Medulla oblongata (tissue), 1 donor: ENCODE results near the gene PTPRD.

Experiments used
- DNase-seq: peaks from one replicate; pipeline ENCODE4 v3.0.0-alpha.2; 2015; ENCODE audit errors: extremely low spot score

PTPRD gene

DNA sequence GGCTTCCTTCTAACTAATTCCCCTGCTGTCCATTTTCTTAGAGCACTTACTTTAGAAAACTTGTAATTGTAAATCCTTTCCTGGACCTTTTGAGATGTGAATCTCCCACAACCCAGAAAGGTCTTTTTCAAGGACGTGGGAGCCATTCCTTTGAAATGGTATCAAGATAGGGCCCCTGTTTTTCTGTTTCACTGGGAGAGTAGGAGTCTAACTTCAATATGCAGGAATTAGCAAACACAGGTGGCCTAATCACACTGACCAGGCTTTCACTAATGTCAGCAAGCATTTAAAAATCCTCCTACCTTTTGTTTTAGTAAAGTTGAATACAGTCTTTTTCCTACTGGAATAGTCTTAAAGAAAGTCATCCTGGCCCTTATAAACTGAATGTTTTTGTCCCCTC lies 558.3 kb downstream of the PTPRD start:
- no peak for DNase-seq

DNA sequence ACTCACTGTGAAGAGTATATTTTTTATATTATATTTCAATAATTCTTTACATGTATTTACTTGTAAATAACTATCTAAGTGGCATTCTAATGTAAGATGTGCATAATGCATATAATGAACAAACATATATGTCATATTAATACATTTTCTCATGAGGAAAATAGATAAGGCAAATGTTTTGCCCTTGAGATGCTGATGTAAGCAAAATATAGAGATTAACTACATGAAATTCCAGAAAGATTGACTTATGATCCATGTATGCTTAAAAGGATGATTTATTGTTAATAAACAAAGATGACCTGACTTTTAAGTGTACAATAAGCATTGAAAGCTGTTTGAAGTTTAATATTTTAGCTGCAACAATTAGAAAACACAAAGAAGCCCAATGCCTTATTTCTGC lies 559.9 kb downstream of the PTPRD start:
- no peak for DNase-seq

DNA sequence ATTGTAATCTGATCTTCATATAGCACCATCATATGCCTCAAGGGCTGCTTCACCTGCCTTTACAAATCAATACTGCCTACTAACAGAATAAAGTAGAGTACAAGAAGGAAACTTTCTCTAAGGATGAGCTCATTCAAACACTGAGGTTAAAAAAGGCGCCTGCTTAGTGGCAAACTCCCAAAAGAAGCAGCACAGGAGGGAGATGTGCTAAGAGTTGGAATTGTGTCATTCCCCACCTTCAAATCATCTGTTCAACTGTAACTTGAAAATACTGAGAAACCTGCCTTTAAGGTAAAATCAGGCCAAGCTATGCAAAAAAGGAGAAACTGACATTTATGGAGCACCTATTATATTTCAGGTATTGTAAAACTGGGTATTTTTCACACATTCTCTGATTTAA lies 560.6 kb downstream of the PTPRD start:
- DNase-seq = no peak

DNA sequence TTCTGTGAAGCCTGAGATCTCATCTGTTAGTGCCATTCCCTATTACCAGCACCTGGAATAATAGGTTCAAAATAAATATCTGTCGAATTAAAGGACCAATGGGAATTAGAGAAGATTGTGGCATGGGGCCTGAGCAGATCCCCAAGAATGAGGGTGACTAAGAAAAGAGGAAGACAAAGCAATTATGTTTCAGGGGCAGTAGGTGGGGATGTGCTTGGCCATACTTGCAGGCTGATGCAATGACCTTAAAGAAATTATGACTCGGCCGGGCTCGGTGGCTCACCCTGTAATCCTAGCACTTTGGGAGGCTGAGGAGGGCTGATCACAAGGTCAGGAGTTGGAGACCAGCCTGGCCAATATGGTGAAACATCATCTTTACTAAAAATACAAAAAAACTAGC lies 562.8 kb downstream of the PTPRD start:
- DNase-seq = no peak

DNA sequence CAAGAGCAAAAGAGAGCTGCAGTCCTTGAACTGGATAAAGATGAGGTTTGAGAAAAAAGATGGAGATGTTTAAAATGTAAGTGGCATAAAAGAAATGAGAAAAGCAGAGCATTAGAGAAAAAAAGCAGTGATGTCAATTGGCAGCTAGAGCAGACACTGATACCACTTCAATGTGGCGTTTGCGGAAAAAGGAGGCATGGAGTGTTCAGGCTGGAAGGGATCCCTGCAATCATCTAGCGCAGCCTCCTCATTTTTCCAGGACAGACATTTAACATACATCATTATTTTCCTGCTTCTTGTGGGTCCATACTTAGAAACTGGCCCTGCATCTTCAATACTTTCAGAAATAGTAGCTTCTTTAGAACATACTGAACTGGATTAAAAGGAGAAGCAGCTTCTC lies 563.8 kb downstream of the PTPRD start:
- DNase-seq = no peak

DNA sequence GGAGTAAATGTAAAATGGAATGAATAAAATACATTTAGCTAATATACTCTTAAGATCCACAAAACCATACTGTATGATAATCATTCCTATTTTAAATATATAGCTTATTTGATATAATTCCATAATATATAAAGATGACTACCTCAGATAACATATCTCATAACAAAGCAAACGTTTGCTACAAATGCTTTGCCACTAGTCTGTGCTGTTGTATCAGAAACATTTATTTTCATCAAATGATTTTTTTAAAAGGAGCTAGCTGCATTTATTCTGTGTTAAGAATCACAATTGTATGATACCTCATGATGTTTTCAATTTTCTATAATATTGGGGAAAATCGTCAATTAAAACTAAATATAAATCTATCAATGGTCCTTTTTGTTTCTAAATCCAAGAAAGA lies 567.2 kb downstream of the PTPRD start:
- peak; percentile 12 for DNase-seq

DNA sequence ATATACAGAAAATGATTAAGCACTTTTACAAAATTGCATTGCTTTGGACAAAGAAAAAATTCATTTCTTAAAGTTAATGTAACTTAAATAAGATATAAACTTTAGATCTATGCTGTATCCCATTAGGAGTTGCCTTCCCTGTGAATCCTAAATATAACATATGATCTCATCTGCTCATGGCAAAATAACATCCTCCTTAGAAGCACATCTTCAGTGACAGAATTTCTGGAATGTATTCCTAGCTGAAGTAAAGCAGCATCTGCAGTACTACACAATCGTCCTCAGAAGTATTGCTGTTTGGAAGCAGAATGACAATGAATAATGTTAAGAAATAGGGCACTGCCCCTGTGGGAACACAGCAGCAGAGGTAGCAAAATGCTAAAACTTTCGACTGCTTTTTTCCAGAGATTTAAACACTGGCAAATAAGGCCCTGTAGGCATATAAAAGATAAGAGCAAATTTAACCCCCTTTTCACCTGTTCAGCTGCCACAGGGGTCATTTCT lies 571.0 kb downstream of the PTPRD start:
- no peak for DNase-seq

DNA sequence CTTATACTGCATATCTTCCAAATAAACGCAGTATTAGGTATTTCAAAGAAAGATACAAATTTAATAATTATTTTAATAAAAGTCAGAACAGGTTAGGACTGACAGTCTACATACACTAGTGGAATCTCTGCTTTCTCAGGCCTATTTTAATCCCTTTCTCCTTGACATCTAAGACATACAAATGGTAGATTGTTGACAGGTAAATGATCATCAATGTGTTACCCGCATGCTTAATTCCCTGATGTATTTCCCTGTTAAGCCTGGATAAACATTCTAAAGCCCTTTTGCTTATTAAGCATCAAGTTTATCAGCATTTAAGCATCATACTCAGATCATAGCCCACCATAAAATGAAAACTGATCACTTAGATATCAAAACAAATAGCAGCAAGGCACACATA lies 576.7 kb downstream of the PTPRD start:
- DNase-seq = no peak

DNA sequence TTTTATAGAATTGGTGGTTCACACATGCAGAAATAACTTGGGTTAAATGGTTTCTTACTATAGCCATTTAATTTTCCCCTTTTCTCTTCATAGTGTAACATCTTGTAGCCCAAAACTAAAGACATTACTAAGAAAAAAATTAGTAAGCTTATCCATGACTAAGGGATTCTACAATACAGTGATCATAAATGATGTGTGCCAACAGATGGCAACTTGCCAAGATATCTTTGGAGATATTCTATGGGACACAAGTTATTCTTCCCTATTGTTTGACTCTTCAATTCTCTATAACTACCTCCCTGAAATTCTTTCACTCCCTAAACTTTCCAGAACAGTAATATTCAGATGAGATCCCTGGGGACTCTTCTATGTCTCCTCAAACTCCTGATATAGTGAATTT lies 580.6 kb downstream of the PTPRD start:
- no peak for DNase-seq

DNA sequence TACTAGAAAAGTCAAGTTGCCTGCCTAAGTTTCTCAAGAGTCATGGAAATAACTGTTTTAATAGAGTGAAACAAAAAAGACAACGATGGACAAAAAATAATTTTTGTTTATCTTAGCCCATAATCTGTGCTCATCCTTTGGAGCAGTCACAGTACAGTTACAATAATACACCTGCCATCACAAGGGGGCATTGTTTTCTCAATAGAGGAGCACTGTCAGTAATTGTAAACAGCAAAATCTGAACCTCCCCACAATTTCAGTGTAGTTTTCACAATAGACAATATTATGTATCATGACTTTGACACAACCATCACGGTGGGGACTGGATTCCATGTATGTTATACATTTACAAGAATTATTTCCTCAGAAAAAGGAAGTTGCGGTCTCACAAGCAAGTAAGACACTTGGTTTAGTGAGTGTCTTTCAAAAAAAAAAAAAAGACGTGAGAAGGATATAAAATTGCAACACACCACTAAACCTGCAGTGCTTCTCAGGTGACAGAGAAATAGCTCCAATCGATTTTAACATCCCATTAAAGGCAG lies 586.3 kb downstream of the PTPRD start:
- no peak for DNase-seq

DNA sequence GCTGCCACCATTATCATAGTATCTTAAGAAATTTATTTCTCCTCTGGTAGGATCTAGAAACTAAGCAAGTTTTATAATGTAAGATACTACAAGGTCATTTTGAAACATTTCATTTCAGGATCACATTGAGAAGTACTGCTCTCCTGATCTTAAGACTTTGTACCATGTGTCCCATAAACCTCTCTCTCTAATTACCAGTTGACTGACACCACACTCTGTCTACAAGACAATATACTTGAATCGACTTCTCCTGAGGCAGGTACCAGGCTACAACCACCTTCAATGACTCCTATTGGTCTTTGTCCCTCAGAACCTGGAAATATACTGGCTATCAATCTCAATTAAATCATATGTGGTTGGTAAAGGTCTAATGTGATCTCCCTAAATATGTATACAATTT lies 597.0 kb downstream of the PTPRD start:
- DNase-seq = no peak

DNA sequence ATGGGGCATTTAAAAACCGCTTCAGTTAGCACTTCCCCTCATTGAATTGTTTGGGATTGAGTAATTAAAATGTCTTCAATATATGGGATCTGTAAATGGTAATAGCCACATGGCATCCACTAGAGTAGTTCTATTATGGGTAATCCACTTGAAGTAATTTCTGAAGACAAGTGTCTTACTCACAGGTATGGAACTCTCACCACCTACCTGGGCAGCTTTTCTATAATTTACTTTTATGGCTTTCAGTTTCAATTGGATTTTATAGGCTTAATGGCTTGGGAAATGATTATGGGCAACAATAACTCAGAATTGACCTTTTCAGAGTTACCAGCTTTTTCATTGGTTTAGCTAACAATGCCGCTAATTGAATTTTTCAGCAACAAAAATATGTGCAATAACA lies 597.9 kb downstream of the PTPRD start:
- DNase-seq = no peak

DNA sequence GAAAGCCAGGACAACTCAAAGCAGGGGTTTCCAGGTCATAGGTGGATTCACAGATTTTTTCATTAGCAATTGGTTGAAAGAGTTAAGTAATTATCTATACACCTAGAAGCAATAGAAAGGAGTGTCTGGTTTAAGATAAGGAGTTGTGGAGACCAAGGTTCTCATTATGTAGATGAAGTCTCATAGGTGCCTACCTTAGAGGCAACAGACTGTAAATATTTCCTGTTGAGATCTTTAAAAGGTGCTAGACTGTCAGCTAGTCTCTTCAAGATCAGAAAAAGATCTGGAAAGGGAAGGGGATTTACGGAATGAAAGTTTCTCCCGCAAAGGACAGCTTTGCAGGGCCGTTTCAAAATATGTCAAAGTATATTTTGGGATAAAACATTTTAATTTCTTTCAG lies 603.4 kb downstream of the PTPRD start:
- no peak for DNase-seq

DNA sequence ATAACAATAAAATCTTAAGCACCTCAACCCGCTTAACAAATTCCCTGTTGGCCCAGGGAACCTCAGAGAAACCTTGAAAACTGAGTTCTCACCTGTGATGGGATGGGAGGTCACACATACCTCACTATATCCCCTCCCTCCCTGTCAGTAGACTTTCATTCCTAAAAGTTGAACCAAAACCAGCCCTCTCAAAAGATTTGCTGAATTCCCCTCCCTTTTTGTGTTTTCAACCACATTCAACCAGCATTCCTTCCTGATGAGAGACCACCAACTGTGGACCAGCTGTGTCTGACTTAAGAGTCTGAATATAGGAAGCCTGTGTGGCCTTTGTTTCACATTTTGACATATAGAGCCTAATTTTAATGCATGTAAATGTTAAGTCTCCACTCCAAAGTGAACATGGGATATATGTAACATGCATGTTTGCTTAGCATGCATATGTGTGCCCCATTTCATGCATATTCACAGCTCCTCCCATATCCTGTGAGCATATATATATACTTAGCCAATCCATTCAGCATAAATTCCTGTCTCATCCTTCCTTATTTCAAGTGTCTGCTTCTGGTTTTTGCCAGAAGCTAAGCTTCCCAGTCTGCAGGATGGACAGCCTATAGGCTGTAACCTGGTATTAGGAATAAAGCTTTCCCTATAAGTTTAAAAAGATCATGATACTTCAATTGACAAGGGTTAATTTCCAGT lies 604.6 kb downstream of the PTPRD start:
- DNase-seq = no peak

DNA sequence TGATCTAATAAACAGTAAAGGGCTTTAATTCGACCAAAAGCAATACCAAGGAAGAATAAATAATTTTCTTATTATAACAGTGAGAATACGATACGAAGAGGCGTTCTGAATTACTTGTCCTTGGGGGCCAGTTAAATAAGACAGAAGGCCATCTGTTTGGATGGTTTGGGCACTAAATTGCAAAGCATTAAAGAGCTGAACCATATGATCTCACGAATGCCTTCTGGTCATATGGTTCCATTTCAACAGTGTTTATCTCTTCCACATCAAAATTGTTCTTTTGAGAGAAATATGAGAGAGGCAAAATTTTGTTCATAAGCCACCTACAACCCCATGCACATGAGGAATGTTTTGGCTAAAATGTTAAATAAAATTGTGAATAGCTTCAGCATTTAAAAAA lies 605.4 kb downstream of the PTPRD start:
- DNase-seq = no peak

DNA sequence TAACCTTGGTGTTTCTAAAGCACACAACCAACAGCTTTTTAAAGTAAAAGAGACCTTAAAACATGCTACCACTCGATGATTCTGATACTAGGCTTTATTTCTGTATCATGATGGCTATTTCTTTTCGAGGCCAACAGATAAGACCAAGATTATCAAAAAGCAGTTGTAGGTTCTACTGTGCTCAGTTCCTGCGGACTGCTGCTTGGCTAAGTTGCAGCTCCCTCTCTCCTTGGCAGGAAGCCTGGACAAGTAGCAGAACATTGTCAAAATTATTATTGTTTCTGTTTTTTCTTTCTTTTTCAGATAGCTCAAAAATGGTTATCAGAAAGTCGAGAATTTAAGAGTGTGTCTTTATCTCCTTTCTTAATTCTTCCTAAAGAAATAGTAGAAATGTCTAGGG lies 607.6 kb downstream of the PTPRD start:
- DNase-seq = no peak

DNA sequence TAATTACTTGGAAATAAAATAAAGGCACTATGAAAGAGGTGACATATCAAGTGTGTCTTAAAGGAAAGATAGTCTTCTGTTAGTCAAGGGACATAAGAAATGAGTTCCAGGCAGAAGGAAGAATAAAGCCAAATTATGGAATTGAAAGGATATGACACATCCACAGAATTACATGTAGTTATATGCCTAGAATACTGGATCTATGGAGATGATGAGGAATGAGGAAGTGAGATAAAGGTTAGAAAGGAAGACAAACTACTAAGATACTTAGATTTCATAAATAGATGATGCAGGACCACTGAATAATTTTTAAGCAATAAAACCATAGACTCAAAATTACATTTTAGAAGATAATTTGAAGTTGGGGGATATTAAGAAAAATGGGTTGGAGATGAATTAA lies 609.8 kb downstream of the PTPRD start:
- no peak for DNase-seq

DNA sequence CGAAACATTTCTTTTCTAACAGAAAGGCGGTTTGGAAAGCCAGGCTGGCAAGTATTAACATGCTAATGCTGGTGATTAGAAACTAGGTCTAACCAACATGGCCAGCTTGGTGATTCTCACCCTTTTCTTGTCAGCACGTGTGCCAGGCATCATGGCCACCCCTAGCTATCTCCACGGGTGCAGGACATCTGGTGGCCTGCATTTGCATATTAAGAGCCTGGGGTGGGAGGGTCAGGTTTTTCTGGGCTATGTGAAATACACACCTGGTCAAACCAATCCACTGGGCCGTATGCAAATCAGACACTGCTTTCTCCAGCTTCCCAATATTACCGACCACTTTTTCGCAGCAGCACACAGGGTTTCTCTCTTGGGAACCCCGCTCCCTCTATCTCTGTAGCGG lies 612.1 kb downstream of the PTPRD start:
- no peak for DNase-seq

DNA sequence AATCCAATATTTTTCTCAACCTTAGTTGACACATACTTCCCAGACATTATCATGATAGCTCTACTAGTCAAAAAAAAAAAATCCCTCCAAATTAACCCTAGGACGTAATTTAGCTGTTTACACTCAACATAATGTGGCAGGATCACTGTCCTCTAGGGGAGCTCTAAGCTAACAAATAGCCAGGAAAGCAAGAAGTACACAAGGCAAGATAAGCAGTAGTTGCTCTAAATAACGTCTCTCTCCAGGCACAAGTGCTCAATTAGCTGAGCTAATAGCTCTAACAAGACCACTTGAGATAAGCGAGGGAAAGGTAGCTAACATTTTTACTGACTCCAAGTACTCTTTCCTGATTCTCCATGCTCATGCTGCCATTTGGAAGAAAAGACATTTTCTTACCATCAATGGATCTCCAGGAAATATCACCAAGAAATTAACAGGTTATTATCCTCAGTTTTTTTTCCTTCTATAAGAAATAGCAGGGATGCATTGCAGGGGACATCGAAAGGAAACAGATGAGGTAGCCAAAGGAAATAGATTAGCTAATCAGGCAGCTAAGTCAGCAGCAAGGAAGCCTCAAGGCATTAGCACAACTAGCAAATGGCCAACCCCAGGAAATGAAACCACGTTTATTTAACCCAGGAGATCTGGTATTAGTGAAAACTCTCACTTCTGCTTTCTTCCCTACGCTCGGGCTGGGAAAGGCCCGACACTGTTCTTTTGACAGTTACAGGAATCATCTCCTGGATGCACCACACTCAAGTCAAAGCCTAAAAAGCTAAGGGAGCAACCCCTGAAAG lies 614.1 kb downstream of the PTPRD start:
- DNase-seq = peak; percentile 20

DNA sequence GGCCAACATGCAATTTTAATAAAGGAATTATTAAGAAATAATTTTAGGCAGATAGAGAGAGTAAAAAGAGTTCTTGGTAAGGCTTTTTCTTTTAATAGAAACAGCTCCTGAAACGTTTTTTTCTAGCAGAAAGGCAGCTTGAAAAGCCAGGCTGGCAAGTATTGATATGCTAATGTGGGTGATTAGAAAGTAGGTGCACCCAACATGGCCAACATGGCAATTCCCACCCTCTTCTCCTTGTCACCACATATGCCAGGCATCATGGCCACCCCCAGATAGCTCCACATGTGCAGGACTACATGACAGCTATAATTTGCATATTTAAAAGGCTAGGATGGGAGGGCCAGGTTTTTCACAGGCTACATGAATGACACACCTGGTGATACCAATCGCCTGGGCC lies 615.2 kb downstream of the PTPRD start:
- DNase-seq = no peak

DNA sequence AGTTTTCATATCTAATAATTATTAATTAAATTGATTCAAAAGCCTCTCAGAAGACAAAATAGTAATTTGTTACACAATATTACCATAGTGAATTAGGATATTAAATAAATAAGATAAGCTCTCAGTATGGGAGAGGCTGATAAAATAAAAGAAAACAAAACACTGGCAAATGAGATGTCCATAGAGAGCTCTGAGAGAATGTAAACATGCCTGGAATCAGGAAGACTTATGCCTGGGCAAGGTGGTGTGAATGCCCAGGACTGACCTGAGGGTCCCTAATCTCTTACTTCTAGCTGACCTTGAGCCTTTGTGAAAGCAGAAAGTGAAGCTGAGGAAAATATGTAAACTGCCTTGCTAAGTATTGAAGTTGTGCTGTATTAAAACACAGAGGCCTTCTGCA lies 616.5 kb downstream of the PTPRD start:
- DNase-seq = no peak

DNA sequence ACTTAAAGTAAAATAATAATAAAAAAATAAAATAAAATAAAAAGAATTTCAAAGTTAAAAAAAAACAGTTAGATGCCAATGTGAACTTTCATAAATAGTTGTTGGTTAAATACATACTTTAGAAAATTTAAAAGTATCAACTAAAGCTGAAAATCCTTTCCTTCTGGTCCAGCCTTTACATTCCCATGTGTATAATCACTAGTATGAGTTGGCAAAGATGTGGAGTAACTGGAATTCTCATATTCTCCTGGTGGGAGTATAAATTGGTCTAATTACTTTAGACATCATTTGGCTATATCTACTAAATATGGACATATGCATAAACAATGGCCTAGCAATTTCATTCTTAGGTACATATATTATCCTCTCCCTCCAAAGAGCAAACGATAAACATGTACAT lies 619.9 kb downstream of the PTPRD start:
- DNase-seq = no peak

DNA sequence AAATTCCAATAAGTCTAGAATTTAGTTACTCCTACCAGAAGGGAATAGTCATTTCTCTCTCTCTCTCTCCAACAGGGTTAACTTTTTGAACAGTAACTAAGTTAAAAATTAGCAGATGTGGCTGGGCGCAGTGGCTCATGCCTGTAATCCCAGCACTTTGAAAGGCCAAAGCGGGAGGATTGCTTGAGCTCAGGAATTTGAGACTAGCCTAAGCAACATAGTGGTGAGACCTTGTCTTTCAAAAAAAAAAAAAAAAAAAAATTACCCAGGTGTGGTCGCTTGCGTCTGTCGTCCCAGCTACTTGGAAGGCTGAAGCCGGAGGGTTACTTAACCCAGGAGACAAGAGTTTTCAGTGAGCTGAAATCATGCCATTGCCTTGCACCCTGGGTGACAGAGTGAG lies 639.7 kb downstream of the PTPRD start:
- no peak for DNase-seq
